Mesenchymal stem cell (in vitro differentiated cells and primary cell): Measurements from ENCODE around the gene CACNB1.

Experiments used
- DNase-seq: peaks from one replicate; pipeline ENCODE4 v3.0.0-alpha.2; 2013
- H2AFZ ChIP-seq: one replicate; pipeline ENCODE4 v1.6.1; 2013; ENCODE audit warnings: low read depth, mild to moderate bottlenecking, control low read depth, inconsistent platforms, low read length, moderate library complexity
- H2AK5ac ChIP-seq: 2 replicates; pipeline ENCODE4 v1.6.1; 2013; ENCODE audit warnings: low read length, moderate library complexity, mild to moderate bottlenecking, inconsistent platforms; ENCODE audit not compliant: severe bottlenecking
- H2BK120ac ChIP-seq: one replicate; pipeline ENCODE4 v1.6.1; 2013; ENCODE audit warnings: low read depth, mild to moderate bottlenecking, inconsistent platforms, low read length, moderate library complexity
- H2BK12ac ChIP-seq, 2 experiments: one replicate each; pipeline ENCODE4 v1.6.1; 2013; ENCODE audit warnings: inconsistent platforms in 2 of 2, low read length in 2 of 2, mild to moderate bottlenecking in 2 of 2, moderate library complexity in 2 of 2, control low read depth in 1 of 2
- H2BK15ac ChIP-seq: one replicate; pipeline ENCODE4 v1.6.1; 2013; ENCODE audit warnings: mild to moderate bottlenecking, low read depth, inconsistent platforms; ENCODE audit not compliant: poor library complexity, severe bottlenecking
- H2BK5ac ChIP-seq: 2 replicates; pipeline ENCODE4 v1.6.1; 2013; ENCODE audit warnings: low read depth, mild to moderate bottlenecking, low read length, control low read depth, inconsistent platforms; ENCODE audit not compliant: poor library complexity, severe bottlenecking
- H3K14ac ChIP-seq, 2 experiments: one replicate each; pipeline ENCODE4 v1.6.1; 2013; ENCODE audit warnings: inconsistent platforms in 2 of 2, low read length in 2 of 2, control low read depth in 1 of 2, mild to moderate bottlenecking in 1 of 2, moderate library complexity in 1 of 2
- H3K18ac ChIP-seq, 2 experiments: one replicate each; pipeline ENCODE4 v1.6.1; 2013; ENCODE audit warnings: inconsistent platforms in 2 of 2, low read length in 2 of 2, control low read depth in 1 of 2, low read depth in 1 of 2, mild to moderate bottlenecking in 1 of 2
- H3K23ac ChIP-seq, 2 experiments: one replicate each; pipeline ENCODE4 v1.6.1; 2013; ENCODE audit warnings: inconsistent platforms in 2 of 2, low read length in 2 of 2, mild to moderate bottlenecking in 2 of 2, moderate library complexity in 2 of 2, control low read depth in 1 of 2
- H3K27ac ChIP-seq: 2 replicates; pipeline ENCODE4 v1.5.1; 2013; ENCODE audit warnings: mild to moderate bottlenecking, moderate library complexity, low read length, control low read depth, inconsistent platforms; ENCODE audit not compliant: poor library complexity, severe bottlenecking
- H3K27me3 ChIP-seq, 2 experiments: 2 replicates each; pipeline versions ENCODE4 v1.6.1 to v1.7.0; 2013; ENCODE audit warnings: low read length in 2 of 2, mild to moderate bottlenecking in 2 of 2, moderate library complexity in 2 of 2, control low read depth in 1 of 2, inconsistent platforms in 1 of 2; ENCODE audit not compliant: control insufficient read depth in 1 of 2, insufficient read depth in 1 of 2
- H3K36me3 ChIP-seq, 2 experiments: 2 replicates each; pipeline versions ENCODE4 v1.6.1 to v1.7.0; 2013; ENCODE audit warnings: low read length in 2 of 2, control low read depth in 1 of 2, inconsistent platforms in 1 of 2, low read depth in 1 of 2, mild to moderate bottlenecking in 1 of 2; ENCODE audit not compliant: insufficient read depth in 2 of 2, control insufficient read depth in 1 of 2
- H3K4ac ChIP-seq, 2 experiments: one replicate each; pipeline ENCODE4 v1.6.1; 2013; ENCODE audit warnings: inconsistent platforms in 2 of 2, low read length in 2 of 2, mild to moderate bottlenecking in 2 of 2, moderate library complexity in 2 of 2, control low read depth in 1 of 2, low read depth in 1 of 2
- H3K4me1 ChIP-seq: 2 replicates; pipeline ENCODE4 v1.6.1; 2013; ENCODE audit warnings: low read depth, low read length, control low read depth; ENCODE audit not compliant: control insufficient read depth, insufficient read depth
- H3K4me2 ChIP-seq: 2 replicates; pipeline ENCODE4 v1.6.1; 2013; ENCODE audit warnings: low read length, mild to moderate bottlenecking, inconsistent platforms; ENCODE audit not compliant: poor library complexity, severe bottlenecking
- H3K4me3 ChIP-seq, 2 experiments: 2 replicates each; pipeline versions ENCODE4 v1.5.1 to v1.7.0; 2013; ENCODE audit warnings: low read length in 2 of 2, mild to moderate bottlenecking in 2 of 2, control low read depth in 1 of 2, low read depth in 1 of 2; ENCODE audit not compliant: insufficient read depth in 1 of 2
- H3K79me1 ChIP-seq: replicated peaks from 2 replicates; pipeline ENCODE4 v1.6.1; 2013; ENCODE audit warnings: mild to moderate bottlenecking, control low read depth, low read length, inconsistent platforms; ENCODE audit not compliant: poor library complexity, severe bottlenecking
- H3K9ac ChIP-seq: 2 replicates; pipeline ENCODE4 v1.7.0; 2013; ENCODE audit warnings: mild to moderate bottlenecking, low read length, moderate library complexity
- H3K9me3 ChIP-seq: 2 replicates; pipeline ENCODE4 v1.7.0; 2013; ENCODE audit warnings: mild to moderate bottlenecking, low read length; ENCODE audit not compliant: control insufficient read depth
- H4K8ac ChIP-seq: one replicate; pipeline ENCODE4 v1.6.1; 2013; ENCODE audit warnings: inconsistent platforms, mild to moderate bottlenecking, low read length, moderate library complexity
- H4K91ac ChIP-seq: one replicate; pipeline ENCODE4 v1.6.1; 2013; ENCODE audit warnings: mild to moderate bottlenecking, low read length, inconsistent platforms
- WGBS: methylation state at CpG from one replicate; pipeline ENCODE4 v1.1.7; 2013; ENCODE audit warnings: mixed read lengths; 5-methylcytosine and 5-hydroxymethylcytosine counted together

Gene CACNB1

GRCh38 chr17:39238311-39238972, 41.0 kb upstream of the CACNB1 start:
- no peak overlapping the region for H3K4ac ChIP-seq
- H3K4me1 ChIP-seq: peaks cover 16% of the 10 kb centered on the region
- no peaks in the 10 kb centered on the region for H3K79me1 ChIP-seq
- H2BK15ac ChIP-seq: no peak overlapping the region
- H2BK120ac ChIP-seq: no peak overlapping the region
- WGBS: 80% methylated on average over 15 of the region's 15 CpGs
- peak overlapping the region in 1 of 2 experiments; percentile 72 for H3K14ac ChIP-seq
- no peak overlapping the region for H3K4me2 ChIP-seq
- H3K27ac ChIP-seq: no peak overlapping the region
- DNase-seq: no peak
- H3K27me3 ChIP-seq: peaks cover 16 to 46% of the 10 kb centered on the region in 2 experiments
- no peak overlapping the region for H3K18ac ChIP-seq
- H3K23ac ChIP-seq: no peak overlapping the region
- H2AFZ ChIP-seq: no peak overlapping the region
- H4K91ac ChIP-seq: no peak overlapping the region
- no peak overlapping the region for H3K4me3 ChIP-seq
- no peak overlapping the region for H2AK5ac ChIP-seq
- no peak overlapping the region for H2BK12ac ChIP-seq
- H2BK5ac ChIP-seq: no peak overlapping the region
- H3K36me3 ChIP-seq: no peaks in the 10 kb centered on the region
- no peak overlapping the region for H4K8ac ChIP-seq
- no peaks in the 10 kb centered on the region for H3K9me3 ChIP-seq
- H3K9ac ChIP-seq: no peak overlapping the region

- Histone ChIP-seq H3K4me2 (no peak overlapping the region), H3K27me3 (peaks cover 21 to 44% of the 10 kb centered on the region in 2 experiments), H3K9me3 (no peaks in the 10 kb centered on the region), H2BK120ac (no peak overlapping the region), H3K79me1 (no peaks in the 10 kb centered on the region), H3K36me3 (no peaks in the 10 kb centered on the region), H4K8ac (no peak overlapping the region), H3K14ac (no peak overlapping the region), H2AK5ac (no peak overlapping the region), H3K4me3 (no peak overlapping the region), H3K4ac (no peak overlapping the region), H3K4me1 (peaks cover 16% of the 10 kb centered on the region), H2BK12ac (no peak overlapping the region), H3K9ac (no peak overlapping the region), H2BK5ac (no peak overlapping the region), H4K91ac (no peak overlapping the region), H3K27ac (no peak overlapping the region), H2BK15ac (no peak overlapping the region), H3K18ac (no peak overlapping the region), H3K23ac (no peak overlapping the region), H2AFZ (no peak overlapping the region)
- WGBS: 72% methylated on average over 7 of the region's 7 CpGs
- no peak for DNase-seq
These were observed 40.1 kb upstream of the CACNB1 start for GRCh38 chr17:39237586-39237985.

GRCh38 chr17:39236981-39237441, 39.5 kb upstream of the CACNB1 start:
- Histone ChIP-seq H3K9ac (no peak overlapping the region), H4K91ac (peak overlapping the region; percentile 34), H3K4me3 (no peak overlapping the region), H2BK120ac (no peak overlapping the region), H4K8ac (no peak overlapping the region), H3K9me3 (no peaks in the 10 kb centered on the region), H3K4me2 (no peak overlapping the region), H3K27me3 (peaks cover 27 to 47% of the 10 kb centered on the region in 2 experiments), H3K4me1 (peaks cover 18% of the 10 kb centered on the region), H3K23ac (no peak overlapping the region), H2AK5ac (no peak overlapping the region), H3K27ac (no peak overlapping the region), H3K4ac (no peak overlapping the region), H2BK12ac (no peak overlapping the region), H2AFZ (no peak overlapping the region), H3K36me3 (no peaks in the 10 kb centered on the region), H2BK15ac (no peak overlapping the region), H3K18ac (no peak overlapping the region), H3K79me1 (no peaks in the 10 kb centered on the region), H3K14ac (no peak overlapping the region), H2BK5ac (no peak overlapping the region)
- no peak for DNase-seq
- 90% methylated on average over 6 of the region's 6 CpGs for WGBS

DNA sequence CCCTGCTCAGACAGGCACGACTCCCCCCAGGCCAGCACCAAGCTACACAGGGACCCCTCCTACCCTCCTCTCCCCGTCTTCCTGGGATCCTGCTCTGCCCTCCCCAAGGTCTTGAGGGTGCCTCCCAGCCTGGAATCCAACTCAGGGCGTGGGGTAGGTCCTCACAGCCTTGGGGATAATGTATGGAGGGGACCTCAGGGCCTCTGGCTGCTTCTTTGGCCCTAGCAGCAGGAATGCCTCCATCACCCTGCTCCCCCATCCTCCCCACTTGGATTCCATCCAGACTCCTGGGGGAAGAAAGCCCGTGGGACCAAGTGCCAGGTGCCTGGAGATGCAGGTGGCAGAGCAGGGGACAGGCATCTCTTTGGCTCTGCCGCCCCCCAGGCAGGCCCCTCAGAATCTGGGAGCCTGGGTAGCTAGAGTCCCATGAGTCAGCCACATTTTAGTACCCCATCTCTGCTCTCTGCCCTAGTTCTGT, 39.0 kb upstream of the CACNB1 start:
- Histone ChIP-seq H3K4ac (no peak overlapping the region), H3K23ac (no peak overlapping the region), H4K8ac (no peak overlapping the region), H3K27me3 (peaks cover 32 to 47% of the 10 kb centered on the region in 2 experiments), H2BK12ac (no peak overlapping the region), H2BK120ac (no peak overlapping the region), H3K36me3 (no peaks in the 10 kb centered on the region), H2AK5ac (no peak overlapping the region), H3K4me1 (peaks cover 23% of the 10 kb centered on the region), H2BK5ac (no peak overlapping the region), H2BK15ac (no peak overlapping the region), H2AFZ (no peak overlapping the region), H3K79me1 (no peaks in the 10 kb centered on the region), H3K4me3 (no peak overlapping the region), H3K4me2 (no peak overlapping the region), H3K14ac (no peak overlapping the region), H4K91ac (no peak overlapping the region), H3K9ac (no peak overlapping the region), H3K27ac (no peak overlapping the region), H3K18ac (no peak overlapping the region), H3K9me3 (no peaks in the 10 kb centered on the region)
- DNase-seq: no peak
- WGBS: 56% methylated on average over 3 of the region's 5 CpGs
